Peyer's patch (tissue), 4 donors: Measurements from ENCODE around the gene KCTD1. TPM values are rescaled to one million over a fixed set of nuclear protein-coding genes. Genes with fewer than 3 reads are reported as not detected.
A peak's percentile ranks its signal among the peaks of the same experiment; 100 is the strongest.

ENCODE experiments used
- DNase-seq, 3 donors: peaks; one replicate each; pipeline ENCODE4 v3.0.0-alpha.2; 2017 to 2019
- H3K27ac ChIP-seq, 4 donors: fragments of 200-600 bp; sonication (generic); one replicate each; pipeline ENCODE4 v1.5.1; 2016 to 2019
- H3K27me3 ChIP-seq, 2 donors: fragments of 200-600 bp; sonication (generic); one replicate each; pipeline ENCODE4 v1.5.1; 2019
- H3K36me3 ChIP-seq, 3 donors: fragments of 200-600 bp; sonication (generic); one replicate each; pipeline ENCODE4 v1.5.1; 2016 to 2019
- H3K4me1 ChIP-seq, 4 donors: fragments of 200-600 bp; sonication (generic); one replicate each; pipeline ENCODE4 v1.5.1; 2016 to 2019
- H3K4me3 ChIP-seq, 4 donors: fragments of 200-600 bp; sonication (generic); 1 replicate in 3 of 4; 2 replicates in 1 of 4; pipeline ENCODE4 v1.5.1; 2016 to 2019; ENCODE audit warnings: mild to moderate bottlenecking in 1 of 4
- H3K9me3 ChIP-seq, 4 donors: fragments of 200-600 bp; sonication (generic); one replicate each; pipeline ENCODE4 v1.5.1; 2016 to 2019; ENCODE audit warnings: mild to moderate bottlenecking in 1 of 4
- POLR2A ChIP-seq, 2 donors: fragments of 450-650 bp; IDR thresholded peaks; one replicate each; pipeline ENCODE4 v1.5.1; 2017; ENCODE audit warnings: antibody characterized with exemption in 2 of 2, mild to moderate bottlenecking in 2 of 2, moderate library complexity in 2 of 2
- total RNA-seq, 4 donors: library from RNA; depleted of rRNA; stranded (reverse); fragments of >200 nt; gene quantifications; one replicate each; pipeline ENCODE4 v1.1.0, GENCODE V29; 2016
- TF ChIP-seq, protein P1 (sequence below), 6 experiments: fragments of 450-650 bp in 4 of 6; fragments of 200-600 bp in 2 of 6; sonication (generic) in 1 of 6; IDR thresholded peaks; one replicate each; pipeline ENCODE4 v1.5.1; 2017 to 2019; ENCODE audit warnings: antibody characterized with exemption in 6 of 6, mild to moderate bottlenecking in 3 of 6, moderate library complexity in 1 of 6

KCTD1 gene
- total RNA-seq, 4 donors from 2014 or later: 2.5 to 6.3 (median 4.7) TPM

DNA sequence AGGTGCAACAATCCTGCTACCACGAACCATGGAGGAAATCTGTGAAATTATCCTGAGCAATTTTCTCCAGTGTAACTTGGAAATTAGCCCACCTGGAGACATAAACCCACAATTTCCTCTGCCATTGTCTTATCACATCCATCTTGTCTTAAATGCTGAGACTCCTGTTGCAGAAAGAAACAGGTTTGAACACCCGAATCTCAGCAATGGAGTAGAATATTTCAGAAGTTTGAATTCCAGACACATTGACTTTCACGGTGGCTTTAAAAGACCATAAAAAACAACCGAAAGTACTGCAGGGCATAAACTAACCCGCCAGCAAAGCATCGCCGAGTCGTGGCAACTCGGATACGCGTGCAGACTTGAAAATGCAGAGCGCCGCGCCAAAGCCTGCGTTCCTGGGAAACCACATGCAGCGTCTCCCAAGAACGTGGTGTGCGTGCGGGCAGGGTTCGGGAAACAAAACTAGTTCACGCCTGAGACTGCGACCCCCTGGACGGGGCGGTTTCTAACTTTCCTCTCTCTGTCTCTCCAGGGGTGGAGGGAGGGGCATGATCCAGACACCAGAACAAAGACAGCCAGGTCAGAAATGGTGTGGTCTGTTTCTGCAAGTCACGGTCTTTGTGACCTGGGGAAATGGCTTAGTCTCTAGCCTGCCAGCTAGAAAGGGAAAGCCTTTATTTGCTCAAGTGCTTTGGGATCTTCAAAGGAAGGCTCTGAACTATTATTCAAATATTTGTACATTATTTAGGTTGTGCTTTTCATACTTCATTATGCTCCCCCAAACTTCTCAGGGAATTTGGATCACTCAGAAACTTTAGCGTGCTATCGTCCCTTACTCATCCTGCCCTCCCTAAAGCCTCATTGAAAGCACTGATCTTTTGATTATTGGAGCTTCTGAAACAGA lies 26.9 kb upstream of the KCTD1 start:
- no peaks in the 10 kb centered on the region for H3K36me3 ChIP-seq
- DNase-seq: peak in 1 of 3 donors; percentile 51
- TF ChIP-seq POLR2A (IDR thresholded peaks at IDR 0.05): no peak
- TF ChIP-seq, protein P1, sequence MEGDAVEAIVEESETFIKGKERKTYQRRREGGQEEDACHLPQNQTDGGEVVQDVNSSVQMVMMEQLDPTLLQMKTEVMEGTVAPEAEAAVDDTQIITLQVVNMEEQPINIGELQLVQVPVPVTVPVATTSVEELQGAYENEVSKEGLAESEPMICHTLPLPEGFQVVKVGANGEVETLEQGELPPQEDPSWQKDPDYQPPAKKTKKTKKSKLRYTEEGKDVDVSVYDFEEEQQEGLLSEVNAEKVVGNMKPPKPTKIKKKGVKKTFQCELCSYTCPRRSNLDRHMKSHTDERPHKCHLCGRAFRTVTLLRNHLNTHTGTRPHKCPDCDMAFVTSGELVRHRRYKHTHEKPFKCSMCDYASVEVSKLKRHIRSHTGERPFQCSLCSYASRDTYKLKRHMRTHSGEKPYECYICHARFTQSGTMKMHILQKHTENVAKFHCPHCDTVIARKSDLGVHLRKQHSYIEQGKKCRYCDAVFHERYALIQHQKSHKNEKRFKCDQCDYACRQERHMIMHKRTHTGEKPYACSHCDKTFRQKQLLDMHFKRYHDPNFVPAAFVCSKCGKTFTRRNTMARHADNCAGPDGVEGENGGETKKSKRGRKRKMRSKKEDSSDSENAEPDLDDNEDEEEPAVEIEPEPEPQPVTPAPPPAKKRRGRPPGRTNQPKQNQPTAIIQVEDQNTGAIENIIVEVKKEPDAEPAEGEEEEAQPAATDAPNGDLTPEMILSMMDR (IDR thresholded peaks at IDR 0.05): no peak
- no peak overlapping the region for H3K27ac ChIP-seq
- H3K4me1 ChIP-seq: peaks cover 0 to 5% (median 0%) of the 10 kb centered on the region in 4 donors
- H3K27me3 ChIP-seq: no peaks in the 10 kb centered on the region
- no peaks in the 10 kb centered on the region for H3K9me3 ChIP-seq
- H3K4me3 ChIP-seq: peak overlapping the region in 2 of 4 donors; percentile 38 to 43

DNA sequence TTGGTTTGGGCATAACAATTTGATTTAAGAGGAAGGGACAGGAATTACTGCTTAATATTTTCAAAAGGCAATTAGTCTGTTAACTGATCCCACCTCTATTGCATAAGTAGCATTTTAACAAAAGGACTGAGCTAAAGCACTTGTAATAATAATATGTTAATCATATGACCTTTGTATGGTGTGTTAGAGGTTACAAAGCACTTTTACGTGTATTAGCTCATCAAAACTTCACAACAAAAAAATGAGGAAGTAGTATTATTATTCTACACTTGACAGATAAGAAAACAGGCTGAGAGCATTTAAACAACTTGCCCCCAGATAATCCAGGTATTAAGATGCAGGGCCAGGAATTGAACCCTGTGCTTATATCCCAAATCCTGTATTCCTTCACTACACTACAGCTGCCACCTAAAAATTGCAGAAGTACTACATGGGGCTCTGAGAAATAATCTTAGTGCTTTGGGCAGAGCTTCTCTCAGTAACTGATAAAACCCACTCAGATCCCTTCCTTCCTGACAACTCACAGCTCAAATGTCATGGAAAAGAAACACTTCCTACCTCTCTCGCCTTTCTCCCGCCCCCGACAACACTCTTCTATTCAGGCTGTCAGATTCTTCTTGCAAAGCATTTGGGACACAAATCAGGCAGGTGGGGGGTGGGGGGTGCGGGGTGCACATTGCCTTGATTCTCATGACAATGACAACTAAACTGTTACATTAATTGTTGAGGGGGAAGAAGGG lies 20.7 kb upstream of the KCTD1 start:
- no peak for DNase-seq
- Histone ChIP-seq H3K36me3 (no peaks in the 10 kb centered on the region), H3K27ac (no peak overlapping the region), H3K4me1 (no peaks in the 10 kb centered on the region), H3K9me3 (no peaks in the 10 kb centered on the region), H3K27me3 (no peaks in the 10 kb centered on the region), H3K4me3 (no peak overlapping the region)
- TF ChIP-seq, protein P1 (IDR thresholded peaks at IDR 0.05): no peak

DNA sequence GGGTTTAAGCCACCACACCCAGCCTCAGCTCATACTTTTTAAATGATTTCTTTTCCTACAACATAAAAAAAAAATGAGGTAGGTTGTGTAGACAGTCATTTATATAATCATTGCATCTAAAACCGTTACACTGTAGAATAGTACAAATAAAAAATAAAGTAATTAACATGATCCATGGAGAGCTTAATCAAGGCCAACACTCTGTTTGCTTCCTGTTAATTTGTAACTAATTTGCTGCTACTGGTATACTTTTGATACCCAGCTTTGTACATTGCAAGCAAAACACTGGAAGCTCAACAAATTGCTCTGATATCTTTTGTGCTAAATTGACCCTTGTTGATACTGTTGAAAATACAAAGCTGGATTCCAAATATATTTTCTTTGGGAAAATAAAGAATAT lies 20.2 kb upstream of the KCTD1 start:
- H3K27me3 ChIP-seq: no peaks in the 10 kb centered on the region
- H3K4me3 ChIP-seq: no peak overlapping the region
- no peaks in the 10 kb centered on the region for H3K4me1 ChIP-seq
- TF ChIP-seq, protein P1 (IDR thresholded peaks at IDR 0.05): no peak
- no peak for TF ChIP-seq POLR2A (IDR thresholded peaks at IDR 0.05)
- no peaks in the 10 kb centered on the region for H3K36me3 ChIP-seq
- H3K27ac ChIP-seq: no peak overlapping the region
- no peak for DNase-seq
- H3K9me3 ChIP-seq: no peaks in the 10 kb centered on the region

DNA sequence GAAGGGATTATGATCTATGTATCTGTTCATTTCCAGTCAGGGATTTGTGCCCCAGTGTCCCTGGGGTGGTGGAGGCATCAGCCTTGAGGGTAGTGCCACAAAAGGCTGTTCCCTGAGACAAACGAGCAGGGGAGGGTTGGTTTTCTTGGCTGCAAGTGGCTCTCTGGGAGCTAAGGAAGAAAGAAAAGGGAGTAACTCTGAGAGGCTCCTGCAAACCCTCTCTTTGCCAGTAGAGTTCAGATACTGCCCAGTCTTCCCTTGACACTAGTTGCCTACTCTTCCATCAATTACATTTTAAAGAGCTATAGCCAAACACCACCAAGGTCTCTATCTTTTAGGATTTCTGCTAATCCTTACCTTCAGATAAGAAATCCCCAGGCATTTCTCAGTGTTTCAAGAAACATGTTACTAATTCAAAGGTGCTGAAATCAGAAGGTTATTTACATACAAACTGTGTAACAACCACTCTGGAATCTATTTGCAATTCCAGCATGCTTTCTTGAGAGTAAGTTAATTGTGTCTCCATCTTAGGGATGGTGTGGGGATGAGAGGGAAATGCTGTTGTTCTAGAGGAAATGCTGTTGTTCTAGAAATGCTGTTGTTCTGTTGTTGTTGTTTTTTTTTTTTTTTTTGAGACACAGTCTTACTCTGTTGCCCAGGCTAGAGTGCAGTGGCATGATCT lies 18.7 kb upstream of the KCTD1 start:
- Histone ChIP-seq H3K27me3 (no peaks in the 10 kb centered on the region), H3K4me3 (no peak overlapping the region), H3K27ac (no peak overlapping the region), H3K9me3 (no peaks in the 10 kb centered on the region), H3K4me1 (no peaks in the 10 kb centered on the region), H3K36me3 (no peaks in the 10 kb centered on the region)
- DNase-seq: no peak
- TF ChIP-seq, protein P1 (IDR thresholded peaks at IDR 0.05): no peak
- no peak for TF ChIP-seq POLR2A (IDR thresholded peaks at IDR 0.05)

DNA sequence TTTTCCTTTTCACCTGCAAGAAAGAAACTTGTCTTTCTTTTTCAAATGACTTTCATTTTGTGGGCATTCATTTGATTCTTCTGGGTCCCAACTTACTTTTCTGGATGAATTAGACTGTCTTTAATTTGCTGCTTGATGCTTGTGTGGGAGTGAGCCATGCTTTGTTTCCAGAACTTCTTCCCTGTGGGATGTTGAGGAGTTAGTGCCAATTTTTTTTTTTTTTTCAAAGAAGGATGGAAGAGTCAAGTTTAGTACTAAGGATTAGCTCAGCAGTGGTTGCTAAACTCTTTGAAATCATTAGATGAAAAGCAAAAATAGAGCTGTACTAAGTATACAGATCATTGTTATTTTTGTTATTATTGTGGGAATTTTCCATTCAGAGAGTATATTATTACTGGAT lies 17.2 kb upstream of the KCTD1 start:
- no peak overlapping the region for H3K4me3 ChIP-seq
- no peak overlapping the region for H3K27ac ChIP-seq
- no peaks in the 10 kb centered on the region for H3K4me1 ChIP-seq
- no peaks in the 10 kb centered on the region for H3K36me3 ChIP-seq
- no peaks in the 10 kb centered on the region for H3K27me3 ChIP-seq
- no peak for DNase-seq
- H3K9me3 ChIP-seq: no peaks in the 10 kb centered on the region
- TF ChIP-seq, protein P1 (IDR thresholded peaks at IDR 0.05): no peak
- no peak for TF ChIP-seq POLR2A (IDR thresholded peaks at IDR 0.05)
